ENCODE results near the gene MTOR.
"Not testable (repeated sequence)": the region's sequence is repeated elsewhere in the genome, so short reads cannot be mapped to it uniquely, and the experiment has no call there.

Gene MTOR

GRCh38 chr1:11280719-11281376 lies 18.5 kb upstream of the MTOR start:
- no peak overlapping the region for H3K4me3 ChIP-seq (ENCODE audit: low read depth, low read length)
- TF ChIP-seq CTCF (IDR thresholded peaks at IDR 0.05; ENCODE audit: borderline replicate concordance, insufficient read depth, low read depth, low read length) = no peak

GRCh38 chr1:11279630-11280029 lies 17.3 kb upstream of the MTOR start:
- no peak overlapping the region for H3K4me3 ChIP-seq (ENCODE audit: low read depth, low read length)
- TF ChIP-seq CTCF (IDR thresholded peaks at IDR 0.05; ENCODE audit: borderline replicate concordance, insufficient read depth, low read depth, low read length) = no peak

GRCh38 chr1:11279152-11279551 lies 16.8 kb upstream of the MTOR start:
- no peak for TF ChIP-seq CTCF (IDR thresholded peaks at IDR 0.05; ENCODE audit: borderline replicate concordance, insufficient read depth, low read depth, low read length)

GRCh38 chr1:11273595-11274234 lies 11.4 kb upstream of the MTOR start:
- peak overlapping the region; percentile 90 for H3K4me3 ChIP-seq (ENCODE audit: low read depth, low read length)
- TF ChIP-seq CTCF (IDR thresholded peaks at IDR 0.05; ENCODE audit: borderline replicate concordance, insufficient read depth, low read depth, low read length) = no peak

More at GRCh38 chr1:11279152-11279551, 16.8 kb upstream of the MTOR start:
- H3K4me3 ChIP-seq (ENCODE audit: low read depth, low read length) = no peak overlapping the region

GRCh38 chr1:11272832-11273594 lies 10.7 kb upstream of the MTOR start, which contains the start of gene UBIAD1:
UBIAD1 (plus strand) TSS chr1:11273198; CDS start chr1:11273532, 334 bp downstream.
- TF ChIP-seq CTCF (IDR thresholded peaks at IDR 0.05; ENCODE audit: borderline replicate concordance, insufficient read depth, low read depth, low read length) = no peak
- H3K4me3 ChIP-seq (ENCODE audit: low read depth, low read length) = peak within 1 kb of the TSS; percentile 90

GRCh38 chr1:11272544-11272831 lies 10.1 kb upstream of the MTOR start:
- no peak for TF ChIP-seq CTCF (IDR thresholded peaks at IDR 0.05; ENCODE audit: borderline replicate concordance, insufficient read depth, low read depth, low read length)
- H3K4me3 ChIP-seq (ENCODE audit: low read depth, low read length) = peak overlapping the region; percentile 37

GRCh38 chr1:11267350-11268337 lies 5.3 kb upstream of the MTOR start:
- not testable (repeated sequence) for H3K4me3 ChIP-seq (ENCODE audit: low read depth, low read length)
